SU-DHL-6 (cell line): Measurements from ENCODE around the gene PCDHGA4.

Experiments
- CTCF ChIP-seq: fragments of 200-600 bp; sonication (generic); IDR thresholded peaks from one replicate; pipeline ENCODE4 v1.5.1; 2017; ENCODE audit warnings: antibody characterized with exemption, mild to moderate bottlenecking, low read length, moderate library complexity; ENCODE audit not compliant: insufficient read depth, poor library complexity, severe bottlenecking
- EZH2phosphoT487 ChIP-seq: fragments of 200-600 bp; sonication (generic), shearing (Covaris generic); conservative IDR thresholded peaks from 2 replicates; pipeline ENCODE4 v1.6.1; 2018; ENCODE audit warnings: mild to moderate bottlenecking, antibody characterized with exemption, low read length, moderate library complexity, mixed read lengths

GRCh38 chr5:141373673-141374317 lies 19.0 kb downstream of the PCDHGA4 start, which contains the start of gene PCDHGA6:
- no peak for TF ChIP-seq CTCF
- no peak for TF ChIP-seq EZH2phosphoT487
